ENCODE results near the gene PEMT. TPM values are rescaled to one million over a fixed set of nuclear protein-coding genes. Genes with fewer than 3 reads are reported as not detected.

PEMT gene
- total RNA-seq, 1 experiment from 2014 or later, result 69.8 TPM

Small RNA genes within 50 kb of the gene (small RNA-seq; reads per million reads assigned to genes)
- gene RF00019, result not detected
- gene RNU6-468P, result not detected

Other genes starting within 250 kb of the PEMT start
- gene MED9, start 114.7 kb downstream of the PEMT start, total RNA-seq (2014; rRNA removed; shearing (Covaris generic); ENCODE audit: low replicate concordance), result 8.8 and 17.6 TPM in 2 replicates
- not detected in 2 replicates for gene RASD1, start 95.3 kb downstream of the PEMT start, total RNA-seq (2014; rRNA removed; shearing (Covaris generic); ENCODE audit: low replicate concordance)
- 18.2 and 35.1 TPM in 2 replicates for gene RAI1, start 89.8 kb upstream of the PEMT start, total RNA-seq (2014; rRNA removed; shearing (Covaris generic); ENCODE audit: low replicate concordance)
- 52.0 and 103 TPM in 2 replicates for gene SREBF1, start 245.3 kb upstream of the PEMT start, total RNA-seq (2014; rRNA removed; shearing (Covaris generic); ENCODE audit: low replicate concordance)

Data from Karpas-422 (cell line).